WI38 (cell line): ENCODE results near the gene RRP1B.
"Not testable (repeated sequence)": the region's sequence is repeated elsewhere in the genome, so short reads cannot be mapped to it uniquely, and the experiment has no call there.

Source experiments
- H3K4me3 ChIP-seq: 2 replicates; pipeline ENCODE4 v1.5.1; 2011; ENCODE audit warnings: low read depth, mild to moderate bottlenecking, control low read depth, low read length
- TF ChIP-seq, protein P1 (sequence below): IDR thresholded peaks from 2 replicates; pipeline ENCODE4 v1.5.1; 2012; ENCODE audit warnings: low read depth, mild to moderate bottlenecking, control low read depth, low read length

The RRP1B gene

DNA sequence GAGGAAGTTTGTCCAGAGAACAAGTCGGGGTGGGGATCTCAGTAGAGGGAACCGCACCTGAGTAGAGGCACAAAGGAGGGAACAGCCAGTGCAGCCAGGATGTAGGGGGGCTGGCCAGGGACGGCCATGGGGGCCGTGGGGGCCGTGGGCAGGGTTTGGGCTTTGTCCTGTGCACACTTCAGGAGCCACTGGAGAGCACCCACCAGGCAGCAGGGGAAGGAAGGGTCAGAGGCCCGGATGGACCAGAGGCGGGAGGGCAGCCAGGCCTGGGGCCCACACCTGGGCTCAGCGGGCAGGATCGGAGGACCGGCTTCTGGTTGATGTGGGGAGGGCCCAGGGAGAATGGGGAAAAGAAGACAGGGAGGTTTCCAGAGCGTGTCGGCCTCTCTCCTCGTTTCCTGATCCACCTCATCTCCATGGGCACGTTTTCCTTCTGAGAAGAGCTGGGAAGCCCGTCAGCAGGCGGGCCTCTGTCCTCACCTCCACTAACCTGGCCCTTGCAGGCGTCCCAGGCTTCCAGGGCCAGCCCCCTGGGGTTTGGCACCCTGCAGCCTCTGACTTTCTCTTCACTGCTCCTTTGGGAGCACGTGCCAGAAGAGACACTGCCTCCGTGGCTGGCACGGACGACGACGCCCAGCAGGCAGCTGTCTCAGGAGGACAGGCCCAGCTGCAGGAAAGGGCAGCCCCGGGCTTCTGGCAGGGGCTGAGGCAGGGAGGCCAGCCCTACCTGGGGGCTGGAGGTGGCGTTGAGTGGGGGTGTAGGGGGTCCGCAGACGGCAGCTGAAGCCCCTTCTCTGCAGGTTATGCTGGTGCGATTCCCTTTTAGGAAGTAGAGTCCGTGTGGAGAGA lies 42.8 kb downstream of the RRP1B start:
- TF ChIP-seq, protein P1, sequence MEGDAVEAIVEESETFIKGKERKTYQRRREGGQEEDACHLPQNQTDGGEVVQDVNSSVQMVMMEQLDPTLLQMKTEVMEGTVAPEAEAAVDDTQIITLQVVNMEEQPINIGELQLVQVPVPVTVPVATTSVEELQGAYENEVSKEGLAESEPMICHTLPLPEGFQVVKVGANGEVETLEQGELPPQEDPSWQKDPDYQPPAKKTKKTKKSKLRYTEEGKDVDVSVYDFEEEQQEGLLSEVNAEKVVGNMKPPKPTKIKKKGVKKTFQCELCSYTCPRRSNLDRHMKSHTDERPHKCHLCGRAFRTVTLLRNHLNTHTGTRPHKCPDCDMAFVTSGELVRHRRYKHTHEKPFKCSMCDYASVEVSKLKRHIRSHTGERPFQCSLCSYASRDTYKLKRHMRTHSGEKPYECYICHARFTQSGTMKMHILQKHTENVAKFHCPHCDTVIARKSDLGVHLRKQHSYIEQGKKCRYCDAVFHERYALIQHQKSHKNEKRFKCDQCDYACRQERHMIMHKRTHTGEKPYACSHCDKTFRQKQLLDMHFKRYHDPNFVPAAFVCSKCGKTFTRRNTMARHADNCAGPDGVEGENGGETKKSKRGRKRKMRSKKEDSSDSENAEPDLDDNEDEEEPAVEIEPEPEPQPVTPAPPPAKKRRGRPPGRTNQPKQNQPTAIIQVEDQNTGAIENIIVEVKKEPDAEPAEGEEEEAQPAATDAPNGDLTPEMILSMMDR = no peak
- H3K4me3 ChIP-seq = no peak overlapping the region

DNA sequence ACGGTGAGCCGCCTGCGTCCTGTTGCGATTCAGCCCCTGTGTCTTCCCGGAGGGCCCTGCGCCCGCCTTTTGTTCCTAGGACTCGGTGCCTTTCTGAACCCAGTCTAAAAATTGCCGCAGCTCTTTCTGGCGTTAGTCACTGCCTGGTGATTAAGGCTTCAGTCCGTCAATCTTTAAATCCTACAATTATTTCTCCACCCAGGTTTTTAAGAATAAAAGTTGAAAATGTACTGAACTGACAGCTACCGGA lies 43.4 kb downstream of the RRP1B start:
- TF ChIP-seq, protein P1 = no peak
- H3K4me3 ChIP-seq = no peak overlapping the region

DNA sequence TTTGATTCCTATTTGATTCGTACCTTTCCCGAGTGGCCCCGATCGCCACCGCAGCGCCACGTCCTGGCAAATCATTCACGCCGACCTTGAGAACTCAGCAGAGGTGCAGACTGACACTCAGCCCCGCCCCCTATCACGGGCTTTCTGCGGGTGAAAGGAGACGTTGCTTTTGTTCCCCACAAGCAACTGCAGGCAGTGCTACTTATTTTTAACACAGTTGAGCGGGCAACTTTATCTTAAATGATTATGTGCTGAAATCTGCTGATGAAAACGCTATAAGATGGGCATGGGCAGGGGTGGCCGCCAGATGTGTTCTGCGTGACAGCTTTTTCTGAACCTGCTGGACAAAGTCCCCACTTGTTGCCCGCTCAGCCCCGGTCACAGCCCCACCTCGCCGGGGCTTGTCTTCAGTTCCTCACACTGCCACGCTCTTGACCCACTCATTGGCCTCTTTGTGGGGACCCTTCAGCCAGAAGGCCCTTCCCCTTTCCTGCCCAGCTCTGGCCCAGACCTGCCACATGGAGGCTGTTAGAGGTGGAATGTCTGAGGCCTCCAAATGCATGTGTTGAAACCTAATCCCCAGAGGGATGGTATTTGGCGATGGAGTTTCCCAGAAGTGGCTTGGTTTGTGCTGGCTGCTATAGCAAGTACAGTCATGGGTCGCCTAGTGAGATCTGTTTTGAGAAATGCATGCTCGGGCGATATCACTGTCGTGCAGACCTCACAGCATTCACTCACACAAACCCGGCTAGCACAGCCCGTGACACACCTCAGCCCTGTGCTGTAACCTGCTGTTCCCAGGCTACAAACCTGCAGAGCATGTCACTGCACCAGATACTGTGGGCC lies 43.9 kb downstream of the RRP1B start:
- TF ChIP-seq, protein P1 = no peak

DNA sequence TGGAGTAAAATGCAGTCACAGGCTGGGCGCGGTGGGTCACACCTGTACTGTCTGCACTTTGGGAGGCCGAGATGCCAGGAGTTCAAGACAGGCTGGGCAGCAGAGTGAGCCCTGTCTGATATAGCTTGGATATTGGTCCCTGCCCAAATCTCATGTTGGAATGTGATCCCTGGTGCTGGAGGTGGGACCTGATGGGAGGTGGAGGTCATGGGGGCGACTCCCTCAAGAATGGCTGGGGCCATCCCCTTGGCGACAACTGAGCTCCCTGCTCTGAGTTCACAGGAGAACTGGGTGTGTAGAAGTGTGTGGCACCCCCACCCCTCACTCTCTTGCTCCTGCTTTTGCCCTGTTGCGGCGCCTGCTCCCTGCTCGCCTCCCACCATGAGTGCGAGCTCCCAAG lies 48.1 kb downstream of the RRP1B start:
- TF ChIP-seq, protein P1 = no peak
- H3K4me3 ChIP-seq = no peak overlapping the region

More for the DNA sequence above, 43.9 kb downstream of the RRP1B start:
- no peak overlapping the region for H3K4me3 ChIP-seq

DNA sequence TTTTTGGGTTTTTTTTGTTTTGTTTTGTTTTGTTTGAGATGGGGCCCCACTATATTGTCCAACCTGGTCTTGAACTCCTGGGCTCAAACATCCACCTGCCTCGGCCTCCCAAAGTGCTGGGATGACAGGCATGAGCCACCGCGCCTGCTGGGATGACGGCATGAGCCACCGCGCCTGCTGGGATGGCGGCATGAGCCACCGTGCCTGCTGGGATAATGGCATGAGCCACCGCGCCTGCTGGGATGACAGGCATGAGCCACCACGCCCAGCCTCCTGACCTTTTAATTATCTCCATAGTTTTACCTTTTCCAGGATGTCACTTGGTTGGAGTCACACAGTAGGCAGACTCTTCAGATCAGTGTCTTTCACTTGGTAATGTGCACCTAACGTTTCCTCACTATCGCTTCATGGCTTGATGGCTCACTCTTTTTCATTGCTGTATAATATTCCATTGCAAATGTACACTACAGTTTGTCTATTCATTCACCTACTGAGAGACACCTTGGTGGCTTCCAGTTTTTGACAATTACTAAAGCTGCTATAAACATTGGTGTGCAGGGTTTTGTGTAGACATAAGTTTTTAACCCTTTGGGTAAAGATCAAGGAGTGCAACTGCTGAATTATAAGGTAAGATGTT lies 49.5 kb downstream of the RRP1B start:
- TF ChIP-seq, protein P1 = no peak

DNA sequence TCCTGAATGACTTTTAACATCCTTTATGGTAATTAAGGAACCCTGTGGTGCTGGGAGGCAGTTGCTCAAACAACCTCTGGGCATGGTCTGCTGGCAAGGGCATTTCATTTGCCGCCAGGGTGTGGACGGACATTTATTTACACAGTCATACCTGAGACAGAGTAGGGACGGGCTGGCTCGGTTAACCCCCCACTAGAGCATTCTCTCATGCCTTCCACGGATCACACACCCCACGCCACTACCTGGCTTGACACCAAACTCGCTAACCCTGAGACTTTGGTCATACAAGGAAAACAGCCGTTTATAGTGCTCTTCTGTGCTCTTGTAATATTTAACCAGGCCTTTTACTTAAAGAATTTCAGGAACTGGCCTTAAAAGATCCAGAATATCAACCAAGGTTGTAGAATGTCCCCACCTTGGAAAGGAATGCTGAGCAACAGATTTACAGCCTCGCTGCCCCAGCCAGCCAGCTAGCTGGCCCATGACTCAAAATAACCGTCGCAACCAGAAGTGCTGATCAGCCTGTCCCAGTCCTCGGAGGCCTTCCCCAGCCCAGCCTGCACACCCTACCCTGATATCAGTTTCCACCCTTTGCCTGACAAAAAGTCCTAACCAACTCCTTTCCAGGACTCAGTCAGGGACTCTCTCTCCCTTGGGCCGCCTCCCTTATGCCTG lies 53.0 kb downstream of the RRP1B start:
- TF ChIP-seq, protein P1 = no peak
- no peak overlapping the region for H3K4me3 ChIP-seq

More for the DNA sequence above, 49.5 kb downstream of the RRP1B start:
- no peak overlapping the region for H3K4me3 ChIP-seq

DNA sequence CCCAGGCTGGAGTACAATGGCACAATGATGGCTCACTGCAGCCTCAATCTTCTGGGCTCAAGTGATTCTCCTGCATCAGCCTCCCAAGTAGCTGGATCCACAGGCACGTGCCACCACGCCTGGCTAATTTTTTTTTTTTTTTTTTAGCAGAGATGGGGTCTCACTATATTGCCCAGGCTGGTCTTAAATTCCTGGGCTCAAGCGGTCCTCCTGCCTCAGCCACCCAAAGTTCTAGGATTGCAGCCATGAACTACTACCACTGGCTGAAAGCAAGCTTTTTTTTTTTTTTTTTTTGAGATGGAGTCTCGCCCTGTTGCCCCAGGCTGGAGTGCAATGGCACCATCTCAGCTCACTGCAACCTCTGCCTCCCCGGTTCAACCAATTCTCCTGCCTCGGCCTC lies 53.8 kb downstream of the RRP1B start:
- H3K4me3 ChIP-seq = not testable (repeated sequence)
